Right renal pelvis (tissue), 4 donors: ENCODE data around the gene LYG1. TPM values are rescaled to one million over a fixed set of nuclear protein-coding genes. Genes with fewer than 3 reads are reported as not detected.
"Not testable (repeated sequence)": the region's sequence is repeated elsewhere in the genome, so short reads cannot be mapped to it uniquely, and the experiment has no call there.

Experiments used
- DNase-seq, 4 donors: peaks; one replicate each; pipeline ENCODE4 v3.0.0-alpha.2; 2013; ENCODE audit warnings: low read depth in 4 of 4, low spot score in 3 of 4, missing footprints in 1 of 4
- polyA plus RNA-seq, 4 donors: library from polyadenylated mRNA; unstranded; fragments of 120-200 nt; gene quantifications; one replicate each; pipeline ENCODE4 v1.2.1, GENCODE V29; 2013; ENCODE audit not compliant: insufficient read length in 4 of 4

The LYG1 gene
- polyA plus RNA-seq, 4 donors, result 2.7 to 5.6 (median 3.1) TPM

GRCh38 chr2:99278195-99278765, 22.7 kb downstream of the LYG1 start:
- not testable (repeated sequence) for DNase-seq

- no peak for DNase-seq
Measured at GRCh38 chr2:99275882-99276281, 25.1 kb downstream of the LYG1 start.

GRCh38 chr2:99261242-99261641, 39.8 kb downstream of the LYG1 start:
- DNase-seq, result no peak

GRCh38 chr2:99260184-99260583, 40.8 kb downstream of the LYG1 start:
- no peak for DNase-seq

- DNase-seq, result no peak
Measured at GRCh38 chr2:99259465-99259864, 41.5 kb downstream of the LYG1 start.

- no peak for DNase-seq
Measured at GRCh38 chr2:99256677-99257076, 44.3 kb downstream of the LYG1 start.

GRCh38 chr2:99255491-99256318, 45.3 kb downstream of the LYG1 start, which contains the start of gene LYG2:
LYG2 (minus strand) TSS chr2:99255666; CDS start chr2:99254260, 1,406 bp downstream.
- no peak for DNase-seq

GRCh38 chr2:99249951-99250350, 51.0 kb downstream of the LYG1 start:
- no peak for DNase-seq

- DNase-seq, result no peak
Measured at GRCh38 chr2:99242151-99242550, 58.8 kb downstream of the LYG1 start.

- no peak for DNase-seq
Measured at GRCh38 chr2:99240431-99240830, 60.6 kb downstream of the LYG1 start.

- DNase-seq, result no peak
Measured at GRCh38 chr2:99238599-99238998, 62.4 kb downstream of the LYG1 start.

Other genes starting within 250 kb of the LYG1 start
- 10 to 100 TPM in 3 of 4 donors, 1 to 10 TPM in 1; 9.9 to 13.9 (median 12.7) TPM for gene C2orf15, start 159.5 kb downstream of the LYG1 start, polyA plus RNA-seq
- gene TSGA10, start 146.3 kb downstream of the LYG1 start, polyA plus RNA-seq, result 10 to 100 TPM; 11.2 to 16.7 (median 12.5) TPM
- gene LIPT1, start 146.2 kb downstream of the LYG1 start, polyA plus RNA-seq, result 10 to 100 TPM; 12.1 to 16.7 (median 15.2) TPM
- 10 to 100 TPM; 44.4 to 52.6 (median 51.4) TPM for gene MITD1, start 120.1 kb downstream of the LYG1 start, polyA plus RNA-seq
- 10 to 100 TPM; 49.3 to 59.5 (median 56.3) TPM for gene MRPL30, start 120.0 kb downstream of the LYG1 start, polyA plus RNA-seq
- under 1 TPM in 3 of 4 donors, not detected in 1; 0.19 to 0.43 (median 0.19) TPM for gene LYG2, start 45.5 kb downstream of the LYG1 start, polyA plus RNA-seq
- gene TXNDC9, start 35.1 kb upstream of the LYG1 start, polyA plus RNA-seq, result 10 to 100 TPM; 39.2 to 46.3 (median 43.9) TPM
- 10 to 100 TPM; 56.5 to 76.6 (median 69.9) TPM for gene EIF5B, start 36.2 kb upstream of the LYG1 start, polyA plus RNA-seq
- gene REV1, start 188.8 kb upstream of the LYG1 start, polyA plus RNA-seq, result 10 to 100 TPM; 49.6 to 60.4 (median 54.8) TPM